ENCODE results near the gene WDR81.

WDR81 gene

DNA sequence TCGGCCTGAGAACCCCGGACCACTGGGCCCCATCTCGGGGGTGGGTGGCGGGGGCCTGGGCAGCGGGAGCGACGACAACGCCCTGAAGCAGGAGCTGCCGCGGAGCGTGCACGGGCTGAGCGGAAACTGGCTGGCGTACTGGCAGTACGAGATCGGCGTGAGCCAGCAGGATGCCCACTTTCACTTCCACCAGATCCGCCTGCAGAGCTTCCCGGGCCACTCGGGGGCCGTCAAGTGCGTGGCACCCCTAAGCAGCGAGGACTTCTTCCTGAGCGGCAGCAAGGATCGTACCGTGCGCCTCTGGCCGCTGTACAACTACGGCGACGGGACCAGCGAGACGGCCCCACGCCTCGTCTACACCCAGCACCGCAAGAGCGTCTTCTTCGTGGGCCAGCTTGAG is 9.3 kb downstream of the WDR81 start:
- no peaks in the 10 kb centered on the region for H3K36me3 ChIP-seq (ENCODE audit: insufficient read depth, low read length)
- no peaks in the 10 kb centered on the region for H4K20me1 ChIP-seq (ENCODE audit: insufficient read depth, low read length, poor library complexity, severe bottlenecking)
- H3K9ac ChIP-seq (ENCODE audit: low read depth, low read length, poor library complexity, severe bottlenecking) = no peak overlapping the region
- no peaks in the 10 kb centered on the region for H3K79me2 ChIP-seq (ENCODE audit: insufficient read depth, low read length)
- no peaks in the 10 kb centered on the region for H3K9me2 ChIP-seq (replicated peaks; ENCODE audit: low read depth, low read length)
- H2AFZ ChIP-seq (ENCODE audit: low read length) = no peak overlapping the region
- H3K9me3 ChIP-seq (ENCODE audit: insufficient read depth, low read depth, low read length) = no peaks in the 10 kb centered on the region
- no peak overlapping the region for H3K4me2 ChIP-seq (ENCODE audit: low read depth, low read length, poor library complexity, severe bottlenecking)
- H3K27me3 ChIP-seq (ENCODE audit: insufficient read depth, low read length, poor library complexity, severe bottlenecking) = no peaks in the 10 kb centered on the region
- H3K4me1 ChIP-seq (ENCODE audit: insufficient read depth, low read length, poor library complexity, severe bottlenecking) = no peaks in the 10 kb centered on the region
- TF ChIP-seq, protein P1, sequence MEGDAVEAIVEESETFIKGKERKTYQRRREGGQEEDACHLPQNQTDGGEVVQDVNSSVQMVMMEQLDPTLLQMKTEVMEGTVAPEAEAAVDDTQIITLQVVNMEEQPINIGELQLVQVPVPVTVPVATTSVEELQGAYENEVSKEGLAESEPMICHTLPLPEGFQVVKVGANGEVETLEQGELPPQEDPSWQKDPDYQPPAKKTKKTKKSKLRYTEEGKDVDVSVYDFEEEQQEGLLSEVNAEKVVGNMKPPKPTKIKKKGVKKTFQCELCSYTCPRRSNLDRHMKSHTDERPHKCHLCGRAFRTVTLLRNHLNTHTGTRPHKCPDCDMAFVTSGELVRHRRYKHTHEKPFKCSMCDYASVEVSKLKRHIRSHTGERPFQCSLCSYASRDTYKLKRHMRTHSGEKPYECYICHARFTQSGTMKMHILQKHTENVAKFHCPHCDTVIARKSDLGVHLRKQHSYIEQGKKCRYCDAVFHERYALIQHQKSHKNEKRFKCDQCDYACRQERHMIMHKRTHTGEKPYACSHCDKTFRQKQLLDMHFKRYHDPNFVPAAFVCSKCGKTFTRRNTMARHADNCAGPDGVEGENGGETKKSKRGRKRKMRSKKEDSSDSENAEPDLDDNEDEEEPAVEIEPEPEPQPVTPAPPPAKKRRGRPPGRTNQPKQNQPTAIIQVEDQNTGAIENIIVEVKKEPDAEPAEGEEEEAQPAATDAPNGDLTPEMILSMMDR (conservative IDR thresholded peaks at IDR 0.05; ENCODE audit: low read length) = no peak
- TF ChIP-seq EZH2phosphoT487 (IDR thresholded peaks at IDR 0.05; ENCODE audit: borderline replicate concordance) = no peak
- H3K4me3 ChIP-seq (ENCODE audit: low read length, poor library complexity, severe bottlenecking) = no peak overlapping the region
- no peaks in the 10 kb centered on the region for H3F3A ChIP-seq (ENCODE audit: low read depth)

DNA sequence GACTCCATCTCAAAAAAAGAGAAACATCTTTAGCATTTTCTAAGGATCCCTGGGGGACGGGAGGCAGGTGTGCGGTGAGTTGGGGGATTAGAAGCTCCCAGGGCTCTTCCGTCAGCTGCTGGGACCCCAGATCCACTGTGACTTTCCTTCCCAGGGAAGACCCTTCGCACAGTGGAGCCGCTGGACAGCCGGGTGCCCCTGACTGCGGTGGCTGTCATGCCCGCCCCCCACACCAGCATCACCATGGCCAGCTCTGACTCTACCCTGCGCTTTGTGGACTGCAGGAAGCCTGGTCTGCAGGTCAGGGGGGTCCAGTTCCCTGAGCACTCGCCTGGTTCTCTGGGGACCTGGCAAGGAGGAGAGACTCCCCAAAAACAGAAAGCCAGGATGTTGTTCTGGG is 10.9 kb downstream of the WDR81 start:
- Histone ChIP-seq H2AFZ (ENCODE audit: low read length) (no peak overlapping the region), H3K9me2 (replicated peaks; ENCODE audit: low read depth, low read length) (no peaks in the 10 kb centered on the region), H3K27me3 (ENCODE audit: insufficient read depth, low read length, poor library complexity, severe bottlenecking) (no peaks in the 10 kb centered on the region), H3K9me3 (ENCODE audit: insufficient read depth, low read depth, low read length) (no peaks in the 10 kb centered on the region), H3K79me2 (ENCODE audit: insufficient read depth, low read length) (no peaks in the 10 kb centered on the region), H3K9ac (ENCODE audit: low read depth, low read length, poor library complexity, severe bottlenecking) (no peak overlapping the region), H3K4me3 (ENCODE audit: low read length, poor library complexity, severe bottlenecking) (no peak overlapping the region), H3K4me1 (ENCODE audit: insufficient read depth, low read length, poor library complexity, severe bottlenecking) (no peaks in the 10 kb centered on the region), H3K4me2 (ENCODE audit: low read depth, low read length, poor library complexity, severe bottlenecking) (no peak overlapping the region), H3F3A (ENCODE audit: low read depth) (no peaks in the 10 kb centered on the region), H4K20me1 (ENCODE audit: insufficient read depth, low read length, poor library complexity, severe bottlenecking) (no peaks in the 10 kb centered on the region), H3K36me3 (ENCODE audit: insufficient read depth, low read length) (no peaks in the 10 kb centered on the region)
- TF ChIP-seq EZH2phosphoT487 (IDR thresholded peaks at IDR 0.05; ENCODE audit: borderline replicate concordance) = no peak
- TF ChIP-seq, protein P1 (conservative IDR thresholded peaks at IDR 0.05; ENCODE audit: low read length) = no peak

- H3K9me3 ChIP-seq (ENCODE audit: insufficient read depth, low read depth, low read length) = no peaks in the 10 kb centered on the region
- H3K9ac ChIP-seq (ENCODE audit: low read depth, low read length, poor library complexity, severe bottlenecking) = no peak overlapping the region
- no peaks in the 10 kb centered on the region for H3F3A ChIP-seq (ENCODE audit: low read depth)
- H2AFZ ChIP-seq (ENCODE audit: low read length) = no peak overlapping the region
- H3K9me2 ChIP-seq (replicated peaks; ENCODE audit: low read depth, low read length) = no peaks in the 10 kb centered on the region
- H3K4me3 ChIP-seq (ENCODE audit: low read length, poor library complexity, severe bottlenecking) = no peak overlapping the region
- no peaks in the 10 kb centered on the region for H3K36me3 ChIP-seq (ENCODE audit: insufficient read depth, low read length)
- no peak for TF ChIP-seq EZH2phosphoT487 (IDR thresholded peaks at IDR 0.05; ENCODE audit: borderline replicate concordance)
- TF ChIP-seq, protein P1 (conservative IDR thresholded peaks at IDR 0.05; ENCODE audit: low read length) = no peak
- no peaks in the 10 kb centered on the region for H3K4me1 ChIP-seq (ENCODE audit: insufficient read depth, low read length, poor library complexity, severe bottlenecking)
- no peaks in the 10 kb centered on the region for H3K27me3 ChIP-seq (ENCODE audit: insufficient read depth, low read length, poor library complexity, severe bottlenecking)
- H3K4me2 ChIP-seq (ENCODE audit: low read depth, low read length, poor library complexity, severe bottlenecking) = no peak overlapping the region
- no peaks in the 10 kb centered on the region for H3K79me2 ChIP-seq (ENCODE audit: insufficient read depth, low read length)
- H4K20me1 ChIP-seq (ENCODE audit: insufficient read depth, low read length, poor library complexity, severe bottlenecking) = no peaks in the 10 kb centered on the region
Measured at GRCh38 chr17:1735834-1736347, 11.4 kb downstream of the WDR81 start.
